ENCODE measurements around the gene TACSTD2.
"Not testable (repeated sequence)": the region's sequence is repeated elsewhere in the genome, so short reads cannot be mapped to it uniquely, and the experiment has no call there.

TACSTD2 gene

DNA sequence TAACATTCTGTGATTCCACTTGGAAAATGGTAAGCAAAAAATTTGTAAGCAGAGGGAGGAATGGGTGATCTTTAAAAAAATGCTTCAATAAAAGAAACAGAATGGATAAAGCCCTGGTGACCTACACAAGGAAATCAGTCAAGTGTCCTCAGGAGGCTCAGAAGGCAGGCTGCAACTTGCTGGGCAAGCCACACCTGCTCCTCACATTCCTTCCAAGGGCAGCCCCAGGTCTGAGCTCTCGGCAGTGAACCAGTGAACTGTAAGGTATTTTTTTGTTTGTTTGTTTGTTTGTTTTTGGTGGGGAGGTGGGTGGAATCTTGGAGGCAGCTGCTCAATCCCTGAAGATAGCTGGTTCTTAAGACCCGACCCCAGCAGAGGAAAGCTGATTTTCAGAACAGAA, 4.4 kb downstream of the TACSTD2 start:
- Histone ChIP-seq H3K4me3 (ENCODE audit: low read length) (no peak overlapping the region), H3K4me1 (ENCODE audit: control insufficient read depth, insufficient read depth, low read length) (no peaks in the 10 kb centered on the region), H3K9ac (ENCODE audit: low read length) (no peak overlapping the region), H3K27me3 (ENCODE audit: control insufficient read depth, insufficient read depth, low read length) (peaks cover 4% of the 10 kb centered on the region), H3K36me3 (ENCODE audit: control insufficient read depth, insufficient read depth, low read length) (no peaks in the 10 kb centered on the region), H3K27ac (ENCODE audit: low read depth, low read length) (no peak overlapping the region)

DNA sequence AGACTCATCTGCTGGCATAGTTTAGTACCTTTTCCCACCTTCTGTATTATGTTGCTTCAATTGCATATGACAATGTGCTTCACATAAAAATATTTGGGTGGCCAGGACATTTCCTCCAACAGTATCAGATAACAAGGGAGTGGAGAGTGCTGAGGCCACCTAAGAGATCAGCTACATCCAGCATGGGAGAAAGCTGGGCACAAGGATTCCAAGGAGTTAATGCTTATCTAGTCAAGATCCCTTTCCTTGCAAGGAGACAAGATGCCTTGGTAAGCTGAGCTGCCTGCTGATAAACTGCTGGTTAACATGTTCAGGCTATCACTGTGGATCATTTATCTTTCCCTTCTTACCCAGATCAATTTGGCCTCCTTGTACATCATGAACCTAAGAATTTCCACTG, 5.4 kb downstream of the TACSTD2 start:
- H3K4me1 ChIP-seq (ENCODE audit: control insufficient read depth, insufficient read depth, low read length) = no peaks in the 10 kb centered on the region
- no peak overlapping the region for H3K4me3 ChIP-seq (ENCODE audit: low read length)
- H3K9ac ChIP-seq (ENCODE audit: low read length) = no peak overlapping the region
- H3K36me3 ChIP-seq (ENCODE audit: control insufficient read depth, insufficient read depth, low read length) = no peaks in the 10 kb centered on the region
- H3K27ac ChIP-seq (ENCODE audit: low read depth, low read length) = no peak overlapping the region
- H3K27me3 ChIP-seq (ENCODE audit: control insufficient read depth, insufficient read depth, low read length) = peaks cover 3% of the 10 kb centered on the region

DNA sequence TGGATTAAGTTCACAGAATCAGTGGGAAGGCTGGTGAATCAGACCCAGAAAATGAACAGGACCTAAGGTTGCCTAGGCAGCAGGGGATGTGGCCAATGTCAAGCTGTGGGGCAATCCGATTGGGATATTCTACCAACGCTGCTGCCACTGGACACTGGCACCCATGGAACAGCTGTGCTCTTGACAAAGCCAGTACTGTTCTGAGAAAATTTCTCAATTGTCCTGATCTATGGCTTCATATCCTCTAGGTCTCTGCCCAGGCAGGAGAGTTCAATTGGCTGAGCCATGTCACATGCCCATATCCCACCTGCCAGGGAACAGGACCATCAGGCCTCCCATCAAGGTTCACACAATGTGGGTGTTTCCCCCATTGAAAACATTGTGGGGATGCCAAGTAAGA, 6.2 kb downstream of the TACSTD2 start:
- Histone ChIP-seq H3K4me3 (ENCODE audit: low read length) (no peak overlapping the region), H3K36me3 (ENCODE audit: control insufficient read depth, insufficient read depth, low read length) (no peaks in the 10 kb centered on the region), H3K27ac (ENCODE audit: low read depth, low read length) (no peak overlapping the region), H3K4me1 (ENCODE audit: control insufficient read depth, insufficient read depth, low read length) (no peaks in the 10 kb centered on the region), H3K9ac (ENCODE audit: low read length) (no peak overlapping the region), H3K27me3 (ENCODE audit: control insufficient read depth, insufficient read depth, low read length) (no peaks in the 10 kb centered on the region)

DNA sequence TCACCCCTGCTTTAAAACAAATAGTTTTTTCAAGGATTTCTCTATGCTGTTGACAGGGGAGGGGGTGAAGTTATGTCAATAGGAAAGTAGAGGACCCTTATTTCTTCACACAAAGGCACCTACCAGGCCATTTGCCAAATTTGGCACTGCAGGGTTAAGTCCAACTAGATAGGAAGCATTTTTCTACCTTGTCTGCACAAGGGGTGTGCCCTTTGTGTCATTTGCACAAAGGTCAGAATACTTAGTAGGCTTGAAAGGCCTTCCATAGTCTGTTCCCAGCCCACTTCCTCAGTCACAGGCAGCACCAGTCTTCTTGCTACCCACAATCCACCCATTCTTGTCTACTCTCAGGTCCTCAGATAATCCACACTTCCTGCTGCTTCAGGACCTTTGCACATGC, 7.0 kb downstream of the TACSTD2 start:
- Histone ChIP-seq H3K4me1 (ENCODE audit: control insufficient read depth, insufficient read depth, low read length) (no peaks in the 10 kb centered on the region), H3K9ac (ENCODE audit: low read length) (no peak overlapping the region), H3K27ac (ENCODE audit: low read depth, low read length) (no peak overlapping the region), H3K36me3 (ENCODE audit: control insufficient read depth, insufficient read depth, low read length) (no peaks in the 10 kb centered on the region), H3K4me3 (ENCODE audit: low read length) (no peak overlapping the region), H3K27me3 (ENCODE audit: control insufficient read depth, insufficient read depth, low read length) (no peaks in the 10 kb centered on the region)

DNA sequence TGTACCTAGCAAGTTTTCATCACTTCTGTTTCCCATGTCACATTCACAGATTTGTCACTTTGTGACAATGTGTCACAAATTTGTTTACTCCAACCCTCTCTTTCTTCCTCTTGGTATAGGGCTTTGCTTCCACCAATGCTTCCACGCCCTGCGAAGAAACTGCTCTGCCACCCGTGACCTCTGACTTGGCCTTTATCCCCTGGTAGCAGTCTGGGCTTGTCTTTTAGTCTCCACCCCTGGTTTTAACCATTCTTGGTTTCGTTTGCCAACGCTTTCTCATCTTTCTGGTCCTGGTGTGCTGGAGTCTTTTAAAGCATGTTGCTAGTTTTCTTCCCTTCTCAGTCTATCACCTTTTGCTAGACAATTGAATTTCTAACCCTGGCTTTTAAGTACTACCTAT, 8.1 kb downstream of the TACSTD2 start:
- H3K36me3 ChIP-seq (ENCODE audit: control insufficient read depth, insufficient read depth, low read length) = no peaks in the 10 kb centered on the region
- no peak overlapping the region for H3K9ac ChIP-seq (ENCODE audit: low read length)
- no peaks in the 10 kb centered on the region for H3K4me1 ChIP-seq (ENCODE audit: control insufficient read depth, insufficient read depth, low read length)
- H3K27me3 ChIP-seq (ENCODE audit: control insufficient read depth, insufficient read depth, low read length) = no peaks in the 10 kb centered on the region
- no peak overlapping the region for H3K27ac ChIP-seq (ENCODE audit: low read depth, low read length)
- no peak overlapping the region for H3K4me3 ChIP-seq (ENCODE audit: low read length)

DNA sequence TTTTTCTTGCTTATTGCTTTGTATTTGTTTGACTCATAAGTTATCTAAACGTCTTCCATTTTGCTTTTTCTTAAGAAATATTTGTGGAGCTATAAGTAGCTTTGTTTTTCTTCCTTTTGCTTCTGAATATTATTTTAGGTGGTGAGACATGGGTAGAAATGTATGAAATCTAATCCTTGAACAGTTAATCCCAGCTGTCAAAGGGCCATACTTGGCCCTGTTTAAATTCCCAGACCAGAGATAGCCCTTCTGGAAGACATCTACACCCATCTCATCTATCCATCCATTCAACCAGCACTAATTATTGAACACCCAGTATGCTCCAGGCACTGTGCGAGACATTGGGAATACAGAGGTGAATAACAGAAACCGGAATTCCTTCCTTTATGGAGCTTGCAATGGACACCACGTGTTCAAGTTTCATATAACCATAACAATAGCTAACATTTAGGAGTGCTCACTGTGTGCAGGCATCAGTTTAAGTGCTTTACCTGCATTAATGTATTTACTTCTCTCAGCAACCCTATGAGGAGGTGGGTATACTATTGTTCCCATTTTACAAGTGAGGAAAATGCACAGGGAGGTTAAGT, 8.7 kb downstream of the TACSTD2 start:
- Histone ChIP-seq H3K9ac (ENCODE audit: low read length) (no peak overlapping the region), H3K27ac (ENCODE audit: low read depth, low read length) (no peak overlapping the region), H3K36me3 (ENCODE audit: control insufficient read depth, insufficient read depth, low read length) (no peaks in the 10 kb centered on the region), H3K4me1 (ENCODE audit: control insufficient read depth, insufficient read depth, low read length) (no peaks in the 10 kb centered on the region), H3K4me3 (ENCODE audit: low read length) (no peak overlapping the region), H3K27me3 (ENCODE audit: control insufficient read depth, insufficient read depth, low read length) (no peaks in the 10 kb centered on the region)

DNA sequence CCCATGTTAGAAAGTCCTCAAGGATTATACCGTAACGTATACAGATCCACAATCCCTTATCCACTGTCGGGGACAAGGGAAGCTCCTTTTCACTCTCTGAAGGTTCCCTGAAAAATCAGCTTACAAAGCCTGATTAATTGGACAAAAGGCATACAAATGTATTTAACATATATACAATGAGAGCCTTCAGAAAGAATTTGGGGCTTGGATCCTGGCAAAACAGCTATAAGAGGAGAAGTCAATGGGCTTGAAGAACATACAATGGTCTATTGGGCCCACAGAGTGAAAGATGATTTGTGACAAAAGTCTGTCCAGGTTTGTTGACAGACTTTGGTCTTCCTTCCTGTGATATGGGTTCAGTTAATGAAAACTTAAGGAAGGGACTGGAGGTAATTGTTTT, 10.7 kb downstream of the TACSTD2 start:
- no peak overlapping the region for H3K4me3 ChIP-seq (ENCODE audit: low read length)
- no peaks in the 10 kb centered on the region for H3K36me3 ChIP-seq (ENCODE audit: control insufficient read depth, insufficient read depth, low read length)
- no peaks in the 10 kb centered on the region for H3K4me1 ChIP-seq (ENCODE audit: control insufficient read depth, insufficient read depth, low read length)
- no peak overlapping the region for H3K27ac ChIP-seq (ENCODE audit: low read depth, low read length)
- H3K9ac ChIP-seq (ENCODE audit: low read length) = no peak overlapping the region
- H3K27me3 ChIP-seq (ENCODE audit: control insufficient read depth, insufficient read depth, low read length) = no peaks in the 10 kb centered on the region

DNA sequence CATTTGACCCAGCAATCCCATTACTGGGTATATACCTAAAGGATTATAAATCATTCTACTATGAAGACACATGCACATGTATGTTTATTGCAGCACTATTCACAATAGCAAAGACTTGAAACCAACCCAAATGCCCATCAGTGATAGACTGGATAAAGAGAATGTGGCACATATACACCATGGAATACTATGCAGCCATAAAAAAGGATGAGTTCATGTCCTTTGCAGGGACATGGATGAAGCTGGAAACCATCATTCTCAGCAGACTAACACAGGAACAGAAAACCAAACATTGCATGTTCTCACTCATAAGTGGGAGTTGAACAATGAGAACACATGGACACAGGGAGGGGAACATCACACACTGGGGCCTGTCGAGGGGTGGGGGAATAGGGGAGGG, 13.3 kb downstream of the TACSTD2 start:
- not testable (repeated sequence) for H3K4me1 ChIP-seq (ENCODE audit: control insufficient read depth, insufficient read depth, low read length); H3K4me3 ChIP-seq (ENCODE audit: low read length); H3K36me3 ChIP-seq (ENCODE audit: control insufficient read depth, insufficient read depth, low read length); H3K27ac ChIP-seq (ENCODE audit: low read depth, low read length); H3K9ac ChIP-seq (ENCODE audit: low read length); H3K27me3 ChIP-seq (ENCODE audit: control insufficient read depth, insufficient read depth, low read length)

DNA sequence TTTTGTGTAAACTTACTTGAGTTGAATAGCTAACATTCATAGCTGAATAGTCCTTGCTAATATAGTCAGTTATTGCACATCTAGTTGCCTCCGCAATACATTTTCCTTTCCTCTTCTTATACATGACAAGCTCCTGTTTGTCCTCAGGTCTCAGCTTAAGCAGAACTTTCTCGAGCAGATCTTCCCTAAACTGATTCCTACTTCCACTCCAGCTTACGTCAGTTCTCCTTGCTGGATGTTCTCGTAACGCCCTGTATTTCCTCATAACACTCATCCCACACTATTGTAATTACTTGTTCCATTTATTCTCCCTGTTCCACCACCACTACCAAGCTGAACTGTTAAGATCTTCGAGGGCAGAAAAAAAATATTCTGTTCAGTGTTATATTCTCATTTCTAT, 15.4 kb downstream of the TACSTD2 start:
- H3K36me3 ChIP-seq (ENCODE audit: control insufficient read depth, insufficient read depth, low read length) = no peaks in the 10 kb centered on the region
- no peaks in the 10 kb centered on the region for H3K27me3 ChIP-seq (ENCODE audit: control insufficient read depth, insufficient read depth, low read length)
- H3K27ac ChIP-seq (ENCODE audit: low read depth, low read length) = no peak overlapping the region
- no peak overlapping the region for H3K9ac ChIP-seq (ENCODE audit: low read length)
- H3K4me1 ChIP-seq (ENCODE audit: control insufficient read depth, insufficient read depth, low read length) = no peaks in the 10 kb centered on the region
- H3K4me3 ChIP-seq (ENCODE audit: low read length) = no peak overlapping the region

DNA sequence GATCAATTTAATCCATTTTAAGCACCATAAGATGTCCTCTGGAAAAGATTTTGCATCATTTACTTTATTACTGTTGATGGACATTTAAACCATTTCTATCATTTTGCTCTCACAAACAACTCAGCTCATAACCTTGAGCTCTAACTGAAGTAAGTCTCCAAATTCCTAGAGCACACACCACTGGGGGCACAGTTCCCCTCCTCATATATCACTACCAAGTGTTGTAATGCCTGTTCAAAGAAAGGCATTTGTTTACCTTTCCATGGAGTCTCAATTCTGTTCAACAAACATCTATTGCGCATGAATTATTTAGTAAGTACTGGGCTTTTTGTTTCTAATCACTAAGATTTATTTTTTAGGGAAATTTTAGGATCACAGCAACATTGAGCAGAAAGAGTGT, 21.7 kb downstream of the TACSTD2 start:
- H3K4me3 ChIP-seq (ENCODE audit: low read length) = no peak overlapping the region
- no peaks in the 10 kb centered on the region for H3K36me3 ChIP-seq (ENCODE audit: control insufficient read depth, insufficient read depth, low read length)
- H3K4me1 ChIP-seq (ENCODE audit: control insufficient read depth, insufficient read depth, low read length) = no peaks in the 10 kb centered on the region
- no peaks in the 10 kb centered on the region for H3K27me3 ChIP-seq (ENCODE audit: control insufficient read depth, insufficient read depth, low read length)
- H3K27ac ChIP-seq (ENCODE audit: low read depth, low read length) = no peak overlapping the region
- no peak overlapping the region for H3K9ac ChIP-seq (ENCODE audit: low read length)

DNA sequence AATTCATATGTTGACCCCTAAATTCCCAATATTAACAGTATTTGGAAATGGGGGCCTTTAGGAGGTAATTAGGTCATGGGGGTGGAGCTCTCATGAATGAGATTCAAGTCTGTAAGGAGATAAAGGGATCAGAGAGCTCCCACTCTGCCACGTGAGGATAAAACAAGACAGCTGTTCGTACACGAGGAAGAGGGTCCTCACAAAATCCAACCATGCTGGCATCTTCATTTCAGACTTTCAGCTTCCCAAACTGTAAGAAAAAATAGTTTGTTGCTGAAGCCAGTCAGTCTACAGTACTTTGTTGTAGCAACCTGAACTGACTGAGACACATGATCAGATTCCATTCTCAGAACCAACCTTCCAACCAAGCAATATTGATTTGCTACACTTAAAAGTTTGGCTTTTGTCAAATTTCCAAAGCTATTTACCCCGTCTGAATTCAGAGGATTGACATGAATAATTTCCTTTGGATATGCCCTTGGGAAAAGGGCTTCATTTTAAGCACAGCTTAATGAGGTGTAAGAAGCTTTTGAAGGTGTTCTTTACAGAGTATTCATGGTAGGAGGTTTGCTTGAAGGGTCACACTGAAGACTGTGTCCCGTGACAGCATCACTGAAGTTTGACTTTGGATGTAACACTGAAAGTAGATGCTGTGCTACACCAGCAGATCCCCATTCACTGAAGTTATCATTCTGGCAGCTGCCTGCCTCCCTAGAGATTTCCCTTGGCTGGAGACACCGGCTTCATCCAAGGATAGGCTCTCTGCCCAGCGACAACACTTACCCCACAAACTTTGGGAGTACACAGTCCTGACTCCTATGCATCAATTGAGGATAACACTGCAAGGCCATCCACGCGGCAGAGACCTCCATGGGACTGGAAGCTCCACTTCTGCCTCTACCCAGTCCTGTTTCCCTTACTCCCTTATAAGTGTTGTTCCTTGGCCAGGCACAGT, 25.6 kb downstream of the TACSTD2 start:
- no peak overlapping the region for H3K27ac ChIP-seq (ENCODE audit: low read depth, low read length)
- no peak overlapping the region for H3K4me3 ChIP-seq (ENCODE audit: low read length)
- H3K27me3 ChIP-seq (ENCODE audit: control insufficient read depth, insufficient read depth, low read length) = no peaks in the 10 kb centered on the region
- H3K4me1 ChIP-seq (ENCODE audit: control insufficient read depth, insufficient read depth, low read length) = no peaks in the 10 kb centered on the region
- no peaks in the 10 kb centered on the region for H3K36me3 ChIP-seq (ENCODE audit: control insufficient read depth, insufficient read depth, low read length)
- H3K9ac ChIP-seq (ENCODE audit: low read length) = no peak overlapping the region

DNA sequence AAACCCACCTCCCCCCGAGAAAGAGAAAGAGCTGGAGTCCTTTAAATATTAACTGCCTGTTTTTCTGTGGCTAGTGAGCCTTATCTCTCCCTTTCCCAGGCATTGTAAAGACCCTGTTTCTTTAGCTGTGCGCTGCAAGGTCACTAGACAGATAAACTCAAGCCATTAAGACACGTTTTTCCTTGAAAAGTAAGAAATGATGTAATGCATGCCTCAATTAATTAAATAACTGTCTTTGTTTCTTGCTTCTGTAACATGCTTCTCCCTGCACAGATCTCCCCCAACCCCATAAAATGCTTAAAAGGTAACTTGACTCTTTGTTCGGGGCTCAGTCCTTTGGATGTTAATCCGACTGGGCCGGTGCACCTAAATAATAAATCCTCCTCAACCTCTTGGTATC, 27.8 kb downstream of the TACSTD2 start:
- not testable (repeated sequence) for H3K4me3 ChIP-seq (ENCODE audit: low read length); H3K36me3 ChIP-seq (ENCODE audit: control insufficient read depth, insufficient read depth, low read length); H3K27me3 ChIP-seq (ENCODE audit: control insufficient read depth, insufficient read depth, low read length); H3K9ac ChIP-seq (ENCODE audit: low read length); H3K4me1 ChIP-seq (ENCODE audit: control insufficient read depth, insufficient read depth, low read length); H3K27ac ChIP-seq (ENCODE audit: low read depth, low read length)

DNA sequence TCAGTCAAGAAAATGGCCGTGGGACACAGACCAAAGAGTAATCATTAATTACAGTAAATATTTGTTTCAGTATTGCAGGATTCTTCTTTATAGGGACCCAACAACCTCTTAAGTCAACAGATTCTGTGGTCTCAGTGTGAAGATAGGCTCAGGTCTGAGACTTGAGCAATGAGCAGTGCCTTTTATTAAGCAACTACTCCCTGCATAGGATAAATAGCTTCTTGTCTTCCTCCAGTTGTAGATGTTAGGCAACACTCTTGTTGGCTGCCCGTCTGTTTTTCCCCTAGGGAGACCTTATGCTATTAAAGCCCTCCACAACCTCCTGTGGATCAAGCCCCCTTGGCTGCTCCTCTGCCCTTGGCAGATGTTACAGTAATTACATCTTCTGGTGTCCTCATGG, 28.7 kb downstream of the TACSTD2 start:
- Histone ChIP-seq H3K9ac (ENCODE audit: low read length) (no peak overlapping the region), H3K36me3 (ENCODE audit: control insufficient read depth, insufficient read depth, low read length) (no peaks in the 10 kb centered on the region), H3K4me1 (ENCODE audit: control insufficient read depth, insufficient read depth, low read length) (peaks cover 9% of the 10 kb centered on the region), H3K27me3 (ENCODE audit: control insufficient read depth, insufficient read depth, low read length) (no peaks in the 10 kb centered on the region), H3K27ac (ENCODE audit: low read depth, low read length) (no peak overlapping the region), H3K4me3 (ENCODE audit: low read length) (no peak overlapping the region)

Measured in rectal smooth muscle tissue (tissue), 1 donor.